Stomach (tissue), 9 donors: Measurements from ENCODE around the gene DHRS1. TPM values are rescaled to one million over a fixed set of nuclear protein-coding genes. Genes with fewer than 3 reads are reported as not detected.

Experiments used
- DNase-seq, 2 donors: peaks; one replicate each; pipeline versions ENCODE4 v3.0.0 to v3.0.0-alpha.2; 2013 to 2019
- H3K27ac ChIP-seq, 5 donors: fragments of 200-600 bp in 4 of 5; sonication (generic) in 4 of 5; one replicate each; pipeline ENCODE4 v1.5.1; 2013 to 2019; ENCODE audit warnings: mild to moderate bottlenecking in 1 of 5, moderate library complexity in 1 of 5
- H3K27me3 ChIP-seq, 3 donors: fragments of 200-600 bp; sonication (generic); one replicate each; pipeline ENCODE4 v1.5.1; 2017 to 2019; ENCODE audit warnings: mixed run types in 1 of 3
- H3K36me3 ChIP-seq, 4 donors: fragments of 200-600 bp; sonication (generic); 1 replicate in 3 of 4; 2 replicates in 1 of 4; pipeline ENCODE4 v1.5.1; 2016 to 2019
- H3K4me1 ChIP-seq, 4 donors: fragments of 200-600 bp; sonication (generic); one replicate each; pipeline ENCODE4 v1.5.1; 2016 to 2019
- H3K4me3 ChIP-seq, 4 donors: fragments of 200-600 bp; sonication (generic) in 3 of 4; one replicate each; pipeline ENCODE4 v1.5.1; 2016 to 2019; ENCODE audit warnings: mild to moderate bottlenecking in 1 of 4
- H3K9me3 ChIP-seq, 4 donors: fragments of 200-600 bp; sonication (generic); one replicate each; pipeline ENCODE4 v1.5.1; 2016 to 2019
- EP300 ChIP-seq: sonication (generic); formaldehyde crosslinking; IDR thresholded peaks from one replicate; pipeline ENCODE4 v1.6.1; 2017; ENCODE audit warnings: antibody characterized with exemption
- POLR2A ChIP-seq, 4 donors: fragments of 450-650 bp; IDR thresholded peaks; one replicate each; pipeline ENCODE4 v1.6.1; 2016; ENCODE audit warnings: antibody characterized with exemption in 4 of 4, control low read depth in 2 of 4, mild to moderate bottlenecking in 1 of 4, moderate library complexity in 1 of 4
- POLR2AphosphoS5 ChIP-seq, 3 donors: sonication (generic); formaldehyde crosslinking; IDR thresholded peaks; one replicate each; pipeline ENCODE4 v1.6.1; 2016; ENCODE audit warnings: antibody characterized with exemption in 3 of 3
- WGBS, 5 donors: extraction: QIAGEN DNeasy Blood & Tissue Kit in 3 of 5; methylation state at CpG; one replicate each; pipeline versions ENCODE4 v1.1.5 to v1.1.7; 2013 to 2018; 5-methylcytosine and 5-hydroxymethylcytosine counted together
- intact Hi-C: fragments of 100-400 bp; cut with DNase I; formaldehyde crosslinking; loops from one replicate; pipeline ENCODE4 v1.15.1; 2023; ENCODE audit warnings: low total_unique reads
- polyA plus RNA-seq, 3 donors: library from polyadenylated mRNA; stranded (reverse); fragments of 200-250 nt; gene quantifications; one replicate each; pipeline ENCODE4 v1.2.3, GENCODE V29; 2013
- total RNA-seq, 5 donors: library from RNA; depleted of rRNA; stranded (reverse); fragments of >200 nt; gene quantifications; one replicate each; pipeline versions ENCODE4 v1.1.0 to v1.2.3, GENCODE V29; 2014 to 2016
- TF ChIP-seq, protein P1 (sequence below), 7 experiments: fragments of 450-650 bp in 4 of 7; fragments of 200-600 bp in 3 of 7; sonication (generic) in 3 of 7; IDR thresholded peaks; one replicate each; pipeline ENCODE4 v1.5.1; 2016 to 2019; ENCODE audit warnings: antibody characterized with exemption in 7 of 7, control low read depth in 2 of 7, mild to moderate bottlenecking in 1 of 7
- donor health status: healthy with polysubstance abuse.
- donor health status: Bipolar disorder and iron deficiency.
- donor health status: healthy.

DHRS1 gene
- total and polyA plus RNA-seq, 8 donors: 5.3 to 71.9 (median 25.1) TPM

DNA sequence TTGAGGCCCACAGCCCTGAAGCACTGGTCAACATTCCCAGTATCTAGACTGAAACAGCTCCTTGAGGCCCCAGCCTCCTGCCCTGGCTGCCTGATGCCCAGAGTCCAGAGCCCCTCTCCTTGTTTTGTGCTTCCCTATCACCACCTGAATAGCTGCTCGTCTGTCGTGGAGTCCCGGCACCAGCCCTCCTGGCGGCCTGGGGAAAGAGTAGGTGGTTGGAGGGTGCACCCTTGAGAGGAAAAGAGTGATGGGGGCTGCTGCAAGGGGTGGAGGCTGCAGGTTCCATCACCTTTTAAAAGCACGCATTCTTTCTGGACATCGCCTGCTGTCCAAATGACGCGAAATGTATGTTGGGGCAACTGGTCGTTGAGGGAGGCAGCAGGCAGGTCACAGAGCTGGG is 31.4 kb downstream of the DHRS1 start:
- Histone ChIP-seq H3K27ac (no peak overlapping the region), H3K36me3 (peaks cover 30 to 65% (median 56%) of the 10 kb centered on the region in 4 donors), H3K27me3 (no peaks in the 10 kb centered on the region), H3K4me1 (peaks cover 3 to 26% (median 15%) of the 10 kb centered on the region in 4 donors), H3K9me3 (no peaks in the 10 kb centered on the region), H3K4me3 (no peak overlapping the region)
- intact Hi-C loops: no loop called here
- no peak for DNase-seq
- TF ChIP-seq POLR2A (IDR thresholded peaks at IDR 0.05): no peak
- no peak for TF ChIP-seq POLR2AphosphoS5 (IDR thresholded peaks at IDR 0.05)
- TF ChIP-seq, protein P1, sequence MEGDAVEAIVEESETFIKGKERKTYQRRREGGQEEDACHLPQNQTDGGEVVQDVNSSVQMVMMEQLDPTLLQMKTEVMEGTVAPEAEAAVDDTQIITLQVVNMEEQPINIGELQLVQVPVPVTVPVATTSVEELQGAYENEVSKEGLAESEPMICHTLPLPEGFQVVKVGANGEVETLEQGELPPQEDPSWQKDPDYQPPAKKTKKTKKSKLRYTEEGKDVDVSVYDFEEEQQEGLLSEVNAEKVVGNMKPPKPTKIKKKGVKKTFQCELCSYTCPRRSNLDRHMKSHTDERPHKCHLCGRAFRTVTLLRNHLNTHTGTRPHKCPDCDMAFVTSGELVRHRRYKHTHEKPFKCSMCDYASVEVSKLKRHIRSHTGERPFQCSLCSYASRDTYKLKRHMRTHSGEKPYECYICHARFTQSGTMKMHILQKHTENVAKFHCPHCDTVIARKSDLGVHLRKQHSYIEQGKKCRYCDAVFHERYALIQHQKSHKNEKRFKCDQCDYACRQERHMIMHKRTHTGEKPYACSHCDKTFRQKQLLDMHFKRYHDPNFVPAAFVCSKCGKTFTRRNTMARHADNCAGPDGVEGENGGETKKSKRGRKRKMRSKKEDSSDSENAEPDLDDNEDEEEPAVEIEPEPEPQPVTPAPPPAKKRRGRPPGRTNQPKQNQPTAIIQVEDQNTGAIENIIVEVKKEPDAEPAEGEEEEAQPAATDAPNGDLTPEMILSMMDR (IDR thresholded peaks at IDR 0.05): no peak
- TF ChIP-seq EP300: no peak
- 89 to 96% (median 94%) methylated on average over 9 of the region's 9 CpGs for WGBS, 5 donors

DNA sequence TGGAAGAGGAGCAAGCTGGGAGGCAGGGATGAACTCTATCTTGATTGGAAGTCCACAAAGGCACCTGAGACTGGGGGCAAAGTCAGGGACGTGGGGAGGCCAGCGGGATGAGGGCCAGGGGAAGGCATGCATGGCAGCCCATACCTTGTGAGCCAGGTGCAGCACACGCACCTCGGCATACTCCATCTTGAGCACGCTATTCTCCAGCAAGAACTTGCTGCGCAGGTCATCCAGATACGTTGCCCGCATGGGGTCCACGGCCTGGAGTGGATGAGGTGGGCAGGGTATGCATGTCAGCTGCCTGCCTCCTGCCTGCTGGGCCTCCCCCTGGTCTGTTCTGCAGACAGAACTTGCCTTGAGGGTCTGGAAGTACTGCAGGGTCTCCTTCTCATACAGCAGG is 32.1 kb downstream of the DHRS1 start:
- Histone ChIP-seq H3K9me3 (no peaks in the 10 kb centered on the region), H3K27me3 (no peaks in the 10 kb centered on the region), H3K27ac (no peak overlapping the region), H3K4me1 (peaks cover 0 to 19% (median 12%) of the 10 kb centered on the region in 4 donors), H3K36me3 (peaks cover 30 to 65% (median 56%) of the 10 kb centered on the region in 4 donors), H3K4me3 (no peak overlapping the region)
- 87 to 94% (median 93%) methylated on average over 4 to 9 of the region's 9 CpGs for WGBS, 5 donors
- TF ChIP-seq, protein P1 (IDR thresholded peaks at IDR 0.05): no peak
- TF ChIP-seq EP300 (no peak), POLR2A (IDR thresholded peaks at IDR 0.05) (no peak)
- intact Hi-C loops: no loop called here
- no peak for DNase-seq

DNA sequence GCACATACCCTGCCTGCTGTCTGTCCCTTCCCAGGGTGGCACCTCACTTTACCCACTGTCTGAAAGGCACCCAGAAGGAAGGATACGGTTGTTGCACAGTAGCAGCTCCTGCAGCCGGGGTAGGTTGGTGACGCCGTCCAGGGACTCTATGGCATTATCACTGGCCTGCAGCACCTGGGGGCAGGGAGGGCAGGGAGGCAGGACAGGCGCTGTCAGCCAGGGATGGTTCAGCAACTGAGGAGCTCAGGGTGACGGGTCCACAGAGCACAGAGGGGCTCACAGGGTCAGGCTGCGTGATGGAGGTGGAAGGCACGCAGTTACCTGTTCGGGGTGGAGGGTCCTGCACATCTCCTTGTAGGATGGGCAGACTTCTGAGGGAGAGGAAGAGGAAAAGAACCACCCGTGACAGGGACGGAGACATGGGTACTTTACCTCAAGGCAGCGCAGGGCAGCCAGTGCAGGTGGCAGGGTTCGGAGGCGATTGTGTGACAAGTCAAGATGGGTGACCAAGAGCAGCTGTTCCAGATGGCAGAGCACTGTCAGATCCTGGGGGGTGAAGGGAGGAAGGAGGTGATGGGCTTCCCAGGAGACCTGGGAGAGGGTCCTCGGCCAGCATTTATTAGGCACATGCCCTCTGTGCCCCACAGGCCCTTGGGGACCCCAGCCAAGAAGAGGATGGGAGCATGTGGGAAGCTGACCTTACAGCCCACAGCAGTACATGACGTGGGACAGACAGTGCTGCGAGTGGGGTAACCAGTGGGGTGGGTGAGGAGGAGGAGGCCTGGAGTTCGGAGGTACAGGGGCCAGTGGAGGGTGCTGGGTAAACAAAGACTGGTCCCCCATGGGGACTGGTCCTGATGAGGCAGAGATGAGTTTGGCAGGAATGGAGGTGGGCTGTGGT is 33.0 kb downstream of the DHRS1 start:
- Histone ChIP-seq H3K9me3 (no peaks in the 10 kb centered on the region), H3K4me1 (peaks cover 0 to 10% (median 7%) of the 10 kb centered on the region in 4 donors), H3K27ac (no peak overlapping the region), H3K4me3 (no peak overlapping the region), H3K36me3 (peaks cover 30 to 65% (median 56%) of the 10 kb centered on the region in 4 donors), H3K27me3 (no peaks in the 10 kb centered on the region)
- no peak for TF ChIP-seq POLR2A (IDR thresholded peaks at IDR 0.05)
- TF ChIP-seq EP300: no peak
- no peak for TF ChIP-seq POLR2AphosphoS5 (IDR thresholded peaks at IDR 0.05)
- TF ChIP-seq, protein P1 (IDR thresholded peaks at IDR 0.05): no peak
- DNase-seq: no peak
- WGBS, 5 donors: 86 to 92% (median 90%) methylated on average over 18 of the region's 18 CpGs
- intact Hi-C loops: no loop called here

DNA sequence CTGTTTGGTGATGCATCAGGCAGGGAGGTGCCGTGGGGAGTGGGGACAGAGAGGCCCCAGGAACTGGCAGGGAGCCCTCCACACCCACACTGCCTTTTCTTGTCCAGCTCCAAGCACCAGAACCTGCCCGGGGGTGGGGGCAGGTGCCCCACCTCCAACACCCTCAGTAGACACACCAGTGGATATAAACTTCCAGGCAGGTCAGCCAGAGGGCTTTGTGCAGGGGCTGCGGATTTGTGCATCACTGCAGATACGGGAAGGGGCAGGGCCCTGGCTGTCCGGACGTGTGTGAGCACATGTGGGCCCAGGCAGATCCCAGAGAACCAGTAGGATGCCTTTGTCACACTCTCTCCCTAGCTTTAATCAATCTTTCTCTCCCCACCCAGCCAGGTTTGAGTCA is 35.3 kb downstream of the DHRS1 start:
- peak in 1 of 2 donors; percentile 59 for DNase-seq
- intact Hi-C loops: no loop called here
- TF ChIP-seq EP300: no peak
- H3K36me3 ChIP-seq: peaks cover 30 to 70% (median 48%) of the 10 kb centered on the region in 4 donors
- 69 to 79% (median 77%) methylated on average over 6 of the region's 6 CpGs for WGBS, 5 donors
- H3K27ac ChIP-seq: no peak overlapping the region
- no peak overlapping the region for H3K4me3 ChIP-seq
- no peaks in the 10 kb centered on the region for H3K27me3 ChIP-seq
- H3K4me1 ChIP-seq: peaks cover 0 to 5% (median 2%) of the 10 kb centered on the region in 4 donors
- no peaks in the 10 kb centered on the region for H3K9me3 ChIP-seq

DNA sequence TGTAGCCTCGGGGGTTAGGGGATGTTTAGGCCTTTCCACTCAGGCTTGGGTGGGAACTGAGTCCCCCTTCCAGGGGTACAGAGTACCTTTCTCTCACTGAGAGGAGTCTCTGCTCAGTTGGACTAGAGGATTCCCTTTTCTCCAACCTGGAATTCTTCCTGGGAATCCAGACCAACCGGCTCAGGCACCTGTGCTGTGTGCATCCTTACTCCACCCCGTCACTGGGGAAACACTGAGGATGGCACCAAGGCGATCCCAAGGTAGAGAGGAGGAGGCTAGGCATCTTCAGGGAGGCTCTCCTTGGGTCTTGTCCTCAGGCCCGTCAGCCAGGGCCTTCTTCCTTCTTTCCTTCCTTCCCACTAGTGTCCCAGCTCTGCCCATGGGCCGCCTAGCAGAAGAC is 35.7 kb downstream of the DHRS1 start:
- Histone ChIP-seq H3K36me3 (peaks cover 28 to 66% (median 44%) of the 10 kb centered on the region in 4 donors), H3K27ac (no peak overlapping the region), H3K4me3 (no peak overlapping the region), H3K4me1 (peaks cover 0 to 9% (median 6%) of the 10 kb centered on the region in 4 donors), H3K27me3 (no peaks in the 10 kb centered on the region), H3K9me3 (no peaks in the 10 kb centered on the region)
- no peak for DNase-seq
- intact Hi-C loops: no loop called here
- TF ChIP-seq, protein P1 (IDR thresholded peaks at IDR 0.05): no peak
- TF ChIP-seq EP300 (no peak), POLR2A (IDR thresholded peaks at IDR 0.05) (no peak), POLR2AphosphoS5 (IDR thresholded peaks at IDR 0.05) (no peak)
- WGBS, 5 donors: 63 to 83% (median 71%) methylated on average over 6 of the region's 6 CpGs
